Thyroid gland (tissue), 4 donors: ENCODE measurements around the gene P4HA3. TPM values are rescaled to one million over a fixed set of nuclear protein-coding genes. Genes with fewer than 3 reads are reported as not detected.

Experiments
- DNase-seq, 2 donors: peaks; one replicate each; pipeline ENCODE4 v3.0.0-alpha.2; 2019
- H3K27ac ChIP-seq, 3 donors: fragments of 200-600 bp; sonication (generic); 1 replicate in 2 of 3; 2 replicates in 1 of 3; pipeline ENCODE4 v1.5.1; 2016 to 2019; ENCODE audit warnings: mild to moderate bottlenecking in 1 of 3, moderate library complexity in 1 of 3
- H3K27me3 ChIP-seq: fragments of 200-600 bp; sonication (generic); one replicate; pipeline ENCODE4 v1.5.1; 2019
- H3K36me3 ChIP-seq, 2 donors: fragments of 200-600 bp; sonication (generic); one replicate each; pipeline ENCODE4 v1.5.1; 2016 to 2019
- H3K4me1 ChIP-seq, 2 donors: fragments of 200-600 bp; sonication (generic); one replicate each; pipeline ENCODE4 v1.5.1; 2017 to 2019
- H3K4me3 ChIP-seq, 3 donors: fragments of 200-600 bp; sonication (generic); replicated peaks in 1 of 3; 1 replicate in 2 of 3; 2 replicates in 1 of 3; pipeline ENCODE4 v1.5.1; 2016; ENCODE audit warnings: mild to moderate bottlenecking in 1 of 3
- H3K9me3 ChIP-seq: fragments of 200-600 bp; sonication (generic); one replicate; pipeline ENCODE4 v1.5.1; 2017
- CTCF ChIP-seq, 6 experiments: fragments of 200-600 bp in 3 of 6; fragments of 450-650 bp in 3 of 6; sonication (generic) in 3 of 6; IDR thresholded peaks; one replicate each; pipeline ENCODE4 v1.5.1; 2016 to 2019; ENCODE audit warnings: antibody characterized with exemption in 6 of 6, mild to moderate bottlenecking in 2 of 6, inconsistent platforms in 1 of 6, moderate library complexity in 1 of 6
- POLR2A ChIP-seq, 2 donors: fragments of 450-650 bp; IDR thresholded peaks; one replicate each; pipeline ENCODE4 v1.6.1; 2017; ENCODE audit warnings: antibody characterized with exemption in 2 of 2, mild to moderate bottlenecking in 2 of 2, moderate library complexity in 1 of 2
- WGBS, 2 donors: methylation state at CpG; one replicate each; pipeline ENCODE4 v1.1.5; 2017; 5-methylcytosine and 5-hydroxymethylcytosine counted together
- intact Hi-C: fragments of 100-400 bp; cut with DNase I; formaldehyde crosslinking; loops from one replicate; pipeline ENCODE4 v1.15.1; 2023
- total RNA-seq, 4 donors: library from RNA; depleted of rRNA; stranded (reverse); fragments of >200 nt; gene quantifications; one replicate each; pipeline ENCODE4 v1.2.3, GENCODE V29; 2016

The P4HA3 gene
- total RNA-seq: 1 to 10 TPM; 1.6 to 4.3 (median 2.7) TPM

- intact Hi-C loops: no loop called here
- H3K4me3 ChIP-seq: peak within 1 kb of the TSS in 2 of 3 donors; percentile 30 to 41
- H3K36me3 ChIP-seq: no peaks in the 10 kb centered on the region
- 9 to 20% methylated on average over 14 to 28 of the region's 62 CpGs for WGBS, 2 donors
- H3K9me3 ChIP-seq: no peaks in the 10 kb centered on the region
- no peak within 1 kb of the TSS for H3K27ac ChIP-seq
- H3K27me3 ChIP-seq: no peaks in the 10 kb centered on the region
- peaks cover 3 to 10% of the 10 kb centered on the region in 2 donors for H3K4me1 ChIP-seq
- TF ChIP-seq POLR2A (IDR thresholded peaks at IDR 0.05): peak in 1 of 2 donors; percentile 39
- TF ChIP-seq CTCF (IDR thresholded peaks at IDR 0.05): peak in 1 of 6 experiments; percentile 38
- peak; percentile 66 to 72 for DNase-seq
These were observed at the start of gene P4HA3 for GRCh38 chr11:74311352-74311926. TSS of gene P4HA3 (minus strand) at chr11:74311640. CDS start at chr11:74311611, 29 bp downstream.

GRCh38 chr11:74357449-74357848 lies 46.0 kb upstream of the P4HA3 start:
- no peak for TF ChIP-seq POLR2A (IDR thresholded peaks at IDR 0.05)
- TF ChIP-seq CTCF (IDR thresholded peaks at IDR 0.05): no peak
- Histone ChIP-seq H3K9me3 (no peaks in the 10 kb centered on the region), H3K4me3 (no peak overlapping the region), H3K27ac (no peak overlapping the region), H3K36me3 (no peaks in the 10 kb centered on the region), H3K27me3 (no peaks in the 10 kb centered on the region), H3K4me1 (no peaks in the 10 kb centered on the region)
- intact Hi-C loops: no loop called here
- 96 to 98% methylated on average over 1 of the region's 1 CpG for WGBS, 2 donors
- DNase-seq: no peak

- Histone ChIP-seq H3K27ac (no peak overlapping the region), H3K4me3 (no peak overlapping the region), H3K27me3 (no peaks in the 10 kb centered on the region), H3K36me3 (no peaks in the 10 kb centered on the region), H3K9me3 (no peaks in the 10 kb centered on the region), H3K4me1 (no peaks in the 10 kb centered on the region)
- intact Hi-C loops: no loop called here
- whole genome bisulfite sequencing, 2 donors: 89 to 95% methylated on average over 2 of the region's 2 CpGs
- no peak for TF ChIP-seq POLR2A (IDR thresholded peaks at IDR 0.05)
- TF ChIP-seq CTCF (IDR thresholded peaks at IDR 0.05): no peak
- DNase-seq: no peak
These were observed 44.2 kb upstream of the P4HA3 start for GRCh38 chr11:74355626-74356025.

- no peaks in the 10 kb centered on the region for H3K36me3 ChIP-seq
- no peaks in the 10 kb centered on the region for H3K27me3 ChIP-seq
- intact Hi-C loops: no loop called here
- H3K27ac ChIP-seq: no peak overlapping the region
- H3K4me1 ChIP-seq: no peaks in the 10 kb centered on the region
- no peak for DNase-seq
- no peak for TF ChIP-seq POLR2A (IDR thresholded peaks at IDR 0.05)
- WGBS, 2 donors: 62 to 81% methylated on average over 3 of the region's 3 CpGs
- no peak overlapping the region for H3K4me3 ChIP-seq
- H3K9me3 ChIP-seq: no peaks in the 10 kb centered on the region
These were observed 42.6 kb upstream of the P4HA3 start for GRCh38 chr11:74354036-74354435.

- no peak for DNase-seq
- Histone ChIP-seq H3K9me3 (no peaks in the 10 kb centered on the region), H3K4me1 (peaks cover 0 to 5% of the 10 kb centered on the region in 2 donors), H3K4me3 (no peak overlapping the region), H3K36me3 (no peaks in the 10 kb centered on the region), H3K27me3 (no peaks in the 10 kb centered on the region), H3K27ac (no peak overlapping the region)
- TF ChIP-seq CTCF (IDR thresholded peaks at IDR 0.05): no peak
- TF ChIP-seq POLR2A (IDR thresholded peaks at IDR 0.05): no peak
- 71 to 93% methylated on average over 2 of the region's 2 CpGs for WGBS, 2 donors
- intact Hi-C loops: no loop called here
These were observed 35.9 kb upstream of the P4HA3 start for GRCh38 chr11:74347381-74347780.
